ENCODE results near the gene TAF8.
"Not testable (repeated sequence)": the region's sequence is repeated elsewhere in the genome, so short reads cannot be mapped to it uniquely, and the experiment has no call there.

GRCh38 chr6:42008138-42008528 lies 42.2 kb upstream of the TAF8 start:
- TF ChIP-seq, protein P1, sequence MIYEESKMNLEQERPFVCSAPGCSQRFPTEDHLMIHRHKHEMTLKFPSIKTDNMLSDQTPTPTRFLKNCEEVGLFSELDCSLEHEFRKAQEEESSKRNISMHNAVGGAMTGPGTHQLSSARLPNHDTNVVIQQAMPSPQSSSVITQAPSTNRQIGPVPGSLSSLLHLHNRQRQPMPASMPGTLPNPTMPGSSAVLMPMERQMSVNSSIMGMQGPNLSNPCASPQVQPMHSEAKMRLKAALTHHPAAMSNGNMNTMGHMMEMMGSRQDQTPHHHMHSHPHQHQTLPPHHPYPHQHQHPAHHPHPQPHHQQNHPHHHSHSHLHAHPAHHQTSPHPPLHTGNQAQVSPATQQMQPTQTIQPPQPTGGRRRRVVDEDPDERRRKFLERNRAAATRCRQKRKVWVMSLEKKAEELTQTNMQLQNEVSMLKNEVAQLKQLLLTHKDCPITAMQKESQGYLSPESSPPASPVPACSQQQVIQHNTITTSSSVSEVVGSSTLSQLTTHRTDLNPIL (CRISPR knock-in tag; IDR thresholded peaks at IDR 0.05; ENCODE audit: low read depth): not testable (repeated sequence)
- TF ChIP-seq ESRRG (CRISPR knock-in tag; IDR thresholded peaks at IDR 0.05); ARNTL (CRISPR knock-in tag; IDR thresholded peaks at IDR 0.05; ENCODE audit: borderline replicate concordance, low read depth): not testable (repeated sequence)
